GM21619 (cell line): ENCODE measurements around the gene ANO2.
A peak's percentile ranks its signal among the peaks of the same experiment; 100 is the strongest.

Experiments used
- ATAC-seq: cut with Tn5 transposase; IDR thresholded peaks from one replicate; pipeline ENCODE4 v1.9.1; 2021; ENCODE audit not compliant: unreplicated experiment

The ANO2 gene

GRCh38 chr12:5783289-5783920 lies 161.7 kb downstream of the ANO2 start:
- no peak for ATAC-seq

DNA sequence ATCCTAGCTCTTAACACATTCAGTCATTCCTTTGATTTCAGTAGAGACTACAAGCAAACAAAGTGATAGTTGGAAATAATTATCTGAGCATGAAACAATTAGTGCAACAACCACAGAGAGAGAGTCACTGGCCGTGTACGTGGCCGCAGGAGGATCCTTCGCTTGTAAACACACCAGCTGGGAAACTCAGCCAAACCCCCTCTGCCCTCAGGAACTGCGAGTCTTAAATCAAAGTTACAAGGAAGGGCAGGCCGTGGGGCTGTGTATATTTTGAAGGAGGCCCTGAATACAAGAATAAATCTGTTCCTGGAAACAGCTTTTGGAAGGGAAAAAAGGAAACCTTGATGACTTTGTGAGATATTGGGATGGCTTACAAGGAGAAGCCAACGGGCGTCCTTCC lies 164.5 kb downstream of the ANO2 start:
- ATAC-seq = no peak

- no peak for ATAC-seq
These were observed 165.7 kb downstream of the ANO2 start for GRCh38 chr12:5779401-5779800.

DNA sequence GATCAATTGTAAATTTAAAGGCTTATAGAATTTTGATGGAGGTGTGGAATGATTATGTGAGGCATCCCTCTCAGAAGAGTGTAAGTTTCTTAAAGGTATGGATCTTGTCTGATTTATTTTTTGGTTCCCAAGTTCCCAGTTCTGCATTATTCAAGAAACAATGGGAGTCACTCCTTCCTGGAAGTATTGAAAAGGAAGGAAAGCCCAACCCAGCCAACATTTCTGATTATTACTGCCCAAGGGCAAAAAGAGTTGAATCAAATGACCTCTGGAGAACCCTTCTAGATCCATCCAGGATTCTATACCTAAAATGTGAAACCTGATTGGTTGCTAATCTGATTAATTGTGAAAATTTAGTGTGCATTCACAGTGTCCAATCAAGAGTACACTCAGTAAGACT lies 166.2 kb downstream of the ANO2 start:
- ATAC-seq = no peak

- no peak for ATAC-seq
These were observed 167.6 kb downstream of the ANO2 start for GRCh38 chr12:5777451-5777850.

GRCh38 chr12:5776091-5776490 lies 169.0 kb downstream of the ANO2 start:
- no peak for ATAC-seq

DNA sequence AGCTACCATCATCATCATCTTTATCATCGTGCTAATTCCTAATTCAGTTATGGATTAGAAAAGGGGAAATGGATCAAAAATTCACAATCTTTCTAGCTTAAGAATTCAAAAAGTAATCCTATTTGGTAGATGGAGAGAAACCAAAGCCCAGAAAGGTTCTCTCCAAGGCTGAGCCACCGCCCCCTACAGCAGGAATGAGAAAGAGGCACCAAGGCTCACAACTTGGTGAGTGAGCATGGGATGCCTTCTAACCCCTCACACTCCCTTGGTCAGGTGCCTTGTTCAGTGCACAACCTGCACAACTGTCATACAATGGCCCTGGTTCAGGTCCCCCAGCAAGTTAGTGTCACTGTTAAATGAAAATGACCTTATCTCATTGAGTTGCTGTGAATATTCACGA lies 171.5 kb downstream of the ANO2 start:
- ATAC-seq = no peak

DNA sequence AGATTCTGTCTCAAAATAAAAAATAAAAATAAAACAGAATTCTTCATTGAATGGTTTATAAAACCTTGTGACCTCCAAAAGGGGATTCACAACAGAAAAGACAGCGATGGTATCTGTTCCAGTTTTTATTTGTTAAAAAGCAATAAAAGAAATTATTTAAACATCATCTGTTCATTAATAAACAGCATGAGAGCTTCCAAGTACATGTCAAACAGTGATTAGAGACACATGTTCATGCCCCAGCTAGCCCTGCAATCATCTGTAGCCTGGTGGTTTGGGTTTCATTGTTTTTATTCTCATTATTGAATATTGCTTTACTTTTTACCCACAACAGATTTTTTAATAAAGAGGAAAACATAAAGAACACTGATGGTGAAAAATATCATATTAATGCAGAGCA lies 173.3 kb downstream of the ANO2 start:
- ATAC-seq = no peak

GRCh38 chr12:5770727-5771126 lies 174.3 kb downstream of the ANO2 start:
- ATAC-seq = no peak

DNA sequence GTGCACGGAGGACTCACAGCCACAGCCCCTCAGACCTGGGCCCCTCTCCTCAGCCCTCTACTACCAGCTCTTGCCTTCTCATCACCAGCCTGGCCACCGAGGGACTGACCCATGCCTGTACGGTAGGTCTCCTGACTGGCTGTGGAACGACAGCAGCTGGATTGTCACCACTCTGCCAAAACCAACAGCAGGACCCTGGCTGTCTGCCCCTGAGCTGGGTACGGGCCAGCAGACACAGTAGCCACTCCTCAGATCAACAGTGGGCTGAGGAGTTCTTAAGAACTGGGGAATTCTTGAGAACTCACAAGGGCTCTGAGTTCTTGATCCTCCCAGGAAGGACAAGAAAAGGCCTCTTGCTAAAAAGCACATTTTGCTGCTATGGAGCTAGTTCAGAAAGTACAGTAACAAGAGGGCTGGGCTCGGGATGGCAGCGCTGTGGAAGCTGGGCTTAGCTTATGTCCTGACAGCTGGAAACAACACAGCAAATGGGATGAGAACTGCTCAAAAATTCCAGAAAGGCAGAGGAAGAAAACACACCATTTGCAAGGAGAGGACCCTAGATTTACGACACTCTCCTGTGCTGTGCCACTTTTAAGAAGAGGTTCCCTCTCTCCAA lies 176.4 kb downstream of the ANO2 start:
- ATAC-seq = no peak

- no peak for ATAC-seq
These were observed 176.9 kb downstream of the ANO2 start for GRCh38 chr12:5768171-5768570.

DNA sequence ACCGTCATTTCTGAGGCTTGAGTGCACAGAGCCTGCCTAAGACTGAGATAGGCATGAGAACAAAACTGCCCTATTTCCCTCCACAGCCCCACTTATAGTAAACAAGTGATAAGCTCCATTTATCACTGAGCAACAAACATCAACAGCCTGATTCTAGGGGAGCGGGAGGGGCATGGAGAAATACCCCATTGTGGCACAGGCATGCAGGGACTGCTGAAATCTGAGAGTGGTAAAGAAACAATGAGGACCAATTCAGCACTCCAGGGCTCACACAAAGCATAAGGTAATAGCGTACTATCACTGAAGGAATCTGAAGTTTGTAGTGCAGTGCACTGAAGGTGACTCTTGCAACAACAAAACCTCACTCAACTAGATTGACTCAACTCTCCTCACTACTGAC lies 186.7 kb downstream of the ANO2 start:
- no peak for ATAC-seq

DNA sequence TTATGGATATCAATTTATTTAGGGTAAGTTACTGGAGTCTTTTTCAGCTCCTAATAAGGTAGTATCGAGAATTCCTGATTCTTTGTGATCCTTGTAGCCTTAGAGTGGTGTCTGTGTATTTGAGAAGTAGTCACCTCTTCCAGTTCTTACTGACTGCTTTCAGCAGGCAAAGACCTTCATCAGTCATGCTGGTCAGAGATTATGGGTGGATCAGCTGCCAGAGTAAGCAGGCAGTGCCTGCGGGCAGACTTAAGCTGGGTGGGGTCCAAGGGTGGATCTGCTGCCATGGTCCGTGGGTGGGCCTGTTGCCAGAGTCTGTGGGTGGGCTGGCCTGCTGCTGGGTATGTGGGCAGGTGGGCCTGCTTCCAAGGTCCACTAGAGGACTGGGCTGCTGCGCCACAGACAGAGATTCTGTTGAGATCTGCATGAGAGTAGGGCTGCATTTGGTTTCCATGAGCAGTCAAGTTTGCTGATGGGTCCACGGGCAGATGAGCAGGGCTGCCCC lies 188.7 kb downstream of the ANO2 start:
- ATAC-seq = no peak

GRCh38 chr12:5748027-5748426 lies 197.0 kb downstream of the ANO2 start:
- ATAC-seq = no peak

DNA sequence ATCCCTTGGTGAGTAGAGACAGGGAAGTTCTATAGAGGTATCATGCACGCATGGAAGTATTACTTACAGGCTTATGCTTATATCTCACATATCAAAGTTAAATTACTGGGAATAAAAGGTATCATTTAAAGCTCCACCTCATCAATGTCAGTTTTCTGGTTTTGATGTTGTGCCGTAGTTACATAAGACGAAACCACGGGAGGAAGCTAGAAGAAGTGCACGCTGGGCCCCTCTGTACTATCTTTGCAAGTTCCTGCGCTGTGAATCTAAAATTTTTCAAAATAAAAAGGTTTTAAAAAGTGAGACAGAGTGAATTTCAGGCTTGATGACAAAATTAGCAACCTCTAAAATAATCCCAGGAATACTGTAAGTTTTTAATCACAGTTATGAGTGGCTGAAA lies 198.1 kb downstream of the ANO2 start:
- no peak for ATAC-seq

DNA sequence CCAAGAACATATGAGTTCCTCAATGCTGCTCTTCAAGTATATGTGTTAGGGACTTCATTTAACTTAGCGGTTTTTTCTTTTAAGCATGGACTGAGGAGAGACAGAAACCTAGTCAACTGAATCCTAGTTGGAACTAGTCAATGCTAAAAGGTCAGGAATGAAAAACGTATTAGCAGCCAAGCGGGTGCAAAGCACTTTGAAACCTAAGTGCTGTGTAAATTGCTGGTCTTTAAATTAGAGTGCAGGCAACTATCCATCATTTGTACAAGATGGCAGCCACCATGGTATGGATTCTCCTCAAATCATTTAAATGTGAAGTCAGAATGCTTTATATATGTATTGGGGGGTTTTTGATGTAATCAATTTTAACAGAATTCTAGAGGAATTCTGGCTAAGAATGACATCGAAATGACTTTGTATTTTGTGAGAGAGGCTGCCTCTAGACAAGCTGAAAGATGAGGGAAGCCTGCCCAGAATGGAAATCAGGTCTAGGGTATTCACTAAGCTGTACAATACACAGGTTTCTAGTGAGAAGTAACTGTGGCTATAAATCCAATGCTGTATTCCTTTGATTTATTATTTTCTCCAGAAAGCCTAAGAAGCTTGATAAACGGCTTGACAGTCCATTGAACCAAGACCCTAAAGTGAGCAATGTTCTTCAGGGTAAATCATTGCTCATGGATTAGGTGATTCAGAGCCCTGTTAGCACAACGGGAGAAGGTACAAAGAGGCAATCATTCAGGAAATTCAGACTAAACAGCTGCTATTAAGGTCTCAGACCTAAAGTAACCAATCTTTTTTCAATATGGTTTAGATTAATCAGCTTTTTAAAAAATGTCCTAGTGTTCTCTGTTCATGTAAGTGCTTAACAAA lies 198.8 kb downstream of the ANO2 start:
- no peak for ATAC-seq

DNA sequence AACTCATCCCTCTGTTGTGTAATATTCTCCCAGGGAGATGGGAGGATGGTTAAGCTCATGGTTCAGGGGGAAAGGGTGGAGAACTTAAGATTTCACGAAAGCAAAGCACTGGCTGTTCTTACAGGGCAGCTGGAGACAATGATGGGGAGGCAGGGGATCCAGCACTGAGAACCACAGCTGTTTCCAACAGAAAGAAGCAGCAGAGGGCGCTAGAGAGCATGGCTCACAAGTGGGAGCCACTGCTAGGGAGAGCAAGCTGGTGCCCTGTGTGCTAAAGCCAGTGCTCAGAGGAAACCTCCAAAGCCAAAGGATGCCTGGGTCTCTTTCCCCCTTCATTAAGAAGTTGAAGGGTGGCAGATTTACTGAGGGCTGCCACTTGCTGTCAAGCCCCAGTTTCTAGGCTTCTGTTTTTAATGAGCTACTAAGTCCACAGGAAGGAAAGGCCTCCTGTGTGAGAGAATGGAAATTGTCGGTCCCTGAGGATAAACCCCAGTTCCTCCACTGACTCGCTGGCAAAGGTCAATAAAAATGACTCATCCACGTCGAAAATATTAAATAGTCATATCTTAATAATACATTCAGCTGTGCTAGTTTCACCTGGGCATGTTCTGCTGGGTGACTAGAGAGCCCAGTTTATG lies 199.7 kb downstream of the ANO2 start:
- peak; percentile 67 for ATAC-seq

DNA sequence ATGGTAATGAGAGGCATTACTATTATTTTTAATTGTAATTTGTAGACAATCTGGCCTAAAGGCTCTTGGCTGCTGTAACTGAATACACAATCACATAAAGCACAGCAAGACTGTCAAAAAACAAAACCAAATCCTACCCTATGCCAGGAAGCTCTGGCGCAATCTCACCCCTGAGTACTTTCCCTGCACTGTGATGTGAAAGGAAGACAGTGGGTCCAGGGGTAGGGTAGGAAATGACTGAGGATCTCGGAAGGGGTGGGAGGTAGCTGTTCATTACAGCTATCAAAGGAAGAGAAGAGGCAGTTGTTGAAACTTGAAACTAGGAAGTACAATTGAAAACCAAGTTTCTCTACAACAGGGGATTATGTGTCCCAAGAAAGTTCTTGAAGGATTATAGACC lies 202.8 kb downstream of the ANO2 start:
- no peak for ATAC-seq

- ATAC-seq = no peak
These were observed 205.1 kb downstream of the ANO2 start for GRCh38 chr12:5739917-5740316.

DNA sequence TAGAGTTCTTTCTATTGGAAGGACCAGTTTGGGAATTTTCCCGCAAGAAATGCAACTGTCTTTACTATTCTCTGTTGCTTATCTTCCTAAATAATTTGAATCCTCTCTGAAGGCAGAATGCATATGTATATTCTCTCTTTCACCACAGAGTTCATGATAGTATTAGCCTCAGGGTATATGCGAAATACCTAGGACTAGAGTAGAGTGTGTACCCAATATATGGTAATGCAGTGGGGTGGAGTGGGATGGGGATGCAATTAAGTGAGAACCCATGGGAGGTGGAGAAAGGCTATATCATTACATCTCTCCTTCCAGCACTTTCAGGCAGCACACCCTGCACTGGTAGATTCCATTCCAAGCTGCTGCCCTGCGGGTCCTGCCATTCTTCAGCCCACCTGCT lies 207.3 kb downstream of the ANO2 start:
- ATAC-seq = no peak

GRCh38 chr12:5736527-5736926 lies 208.5 kb downstream of the ANO2 start:
- ATAC-seq = no peak

DNA sequence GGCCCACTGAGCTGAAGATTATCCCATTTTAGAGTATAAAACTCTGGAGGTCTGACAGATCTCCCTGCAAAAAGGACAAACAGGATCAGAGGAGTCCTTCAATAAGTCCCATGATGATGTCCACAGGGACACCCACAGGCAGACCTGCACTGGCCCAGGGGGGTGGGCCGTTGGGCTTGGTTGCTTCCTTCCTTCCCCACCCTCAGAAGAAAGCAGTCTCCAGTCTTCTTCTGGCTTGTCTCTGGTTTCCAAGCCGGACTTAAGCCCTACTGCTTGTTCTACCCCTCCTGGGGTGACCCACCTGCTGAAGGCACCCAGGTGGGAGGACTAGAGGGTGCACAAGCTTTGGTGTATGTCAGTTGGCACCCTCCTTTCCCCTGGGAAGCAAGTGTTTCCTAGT lies 209.0 kb downstream of the ANO2 start:
- ATAC-seq = no peak
